GM21723 (cell line): Measurements from ENCODE around the gene PRUNE2.
A peak's percentile ranks its signal among the peaks of the same experiment; 100 is the strongest.
"Not testable (repeated sequence)": the region's sequence is repeated elsewhere in the genome, so short reads cannot be mapped to it uniquely, and the experiment has no call there.

Source experiments
- ATAC-seq: cut with Tn5 transposase; IDR thresholded peaks from one replicate; pipeline ENCODE4 v1.9.1; 2021; ENCODE audit warnings: mild to moderate bottlenecking, moderate library complexity; ENCODE audit not compliant: unreplicated experiment

PRUNE2 gene

GRCh38 chr9:76667521-76667957 lies 238.4 kb downstream of the PRUNE2 start:
- ATAC-seq: no peak

- ATAC-seq: not testable (repeated sequence)
Observed at GRCh38 chr9:76665966-76666365, 239.9 kb downstream of the PRUNE2 start.

- no peak for ATAC-seq
Observed at GRCh38 chr9:76665458-76665857, 240.5 kb downstream of the PRUNE2 start.

GRCh38 chr9:76664120-76664519 lies 241.8 kb downstream of the PRUNE2 start:
- ATAC-seq: no peak

GRCh38 chr9:76662476-76663281 lies 243.2 kb downstream of the PRUNE2 start:
- ATAC-seq: no peak

GRCh38 chr9:76658510-76659231 lies 247.2 kb downstream of the PRUNE2 start:
- peak; percentile 95 for ATAC-seq

- no peak for ATAC-seq
Observed at GRCh38 chr9:76657265-76657664, 248.6 kb downstream of the PRUNE2 start.

- ATAC-seq: no peak
Observed at GRCh38 chr9:76655971-76656370, 249.9 kb downstream of the PRUNE2 start.

- ATAC-seq: no peak
Observed at GRCh38 chr9:76655121-76655541, 250.8 kb downstream of the PRUNE2 start.

GRCh38 chr9:76654575-76654974 lies 251.3 kb downstream of the PRUNE2 start:
- no peak for ATAC-seq

GRCh38 chr9:76654051-76654461 lies 251.9 kb downstream of the PRUNE2 start:
- no peak for ATAC-seq

- ATAC-seq: no peak
Observed at GRCh38 chr9:76652894-76653293, 253.0 kb downstream of the PRUNE2 start.

GRCh38 chr9:76651119-76651705 lies 254.7 kb downstream of the PRUNE2 start:
- peak; percentile 62 for ATAC-seq

GRCh38 chr9:76650692-76651091 lies 255.2 kb downstream of the PRUNE2 start:
- ATAC-seq: no peak

- ATAC-seq: no peak
Observed at GRCh38 chr9:76649894-76650293, 256.0 kb downstream of the PRUNE2 start.

GRCh38 chr9:76646249-76646648 lies 259.7 kb downstream of the PRUNE2 start:
- ATAC-seq: no peak

GRCh38 chr9:76644647-76645250 lies 261.2 kb downstream of the PRUNE2 start:
- ATAC-seq: no peak

GRCh38 chr9:76644171-76644570 lies 261.7 kb downstream of the PRUNE2 start:
- ATAC-seq: peak; percentile 23

- ATAC-seq: peak; percentile 99
Observed at GRCh38 chr9:76643399-76644117, 262.4 kb downstream of the PRUNE2 start.

GRCh38 chr9:76642701-76643209 lies 263.2 kb downstream of the PRUNE2 start:
- ATAC-seq: no peak
